H1 (cell line): Measurements from ENCODE around the gene OSBP2. TPM values are rescaled to one million over a fixed set of nuclear protein-coding genes. Genes with fewer than 3 reads are reported as not detected.
A peak's percentile ranks its signal among the peaks of the same experiment; 100 is the strongest.

Source experiments
- CTCF ChIA-PET: fragments of 300-600 bp; sonication (Branson Sonifier 250); formaldehyde crosslinking; loops from one replicate; lab custom pipeline; 2021; ENCODE audit not compliant: partially characterized antibody; lab: Charles Lee
- POLR2A ChIA-PET: fragments of 300-600 bp; sonication (Branson Sonifier 250); formaldehyde crosslinking; loops from one replicate; lab custom pipeline; 2021; ENCODE audit warnings: inconsistent platforms; ENCODE audit not compliant: partially characterized antibody; lab: Charles Lee
- DNase-seq, 2 experiments: peaks; one replicate each; pipeline versions ENCODE4 v3.0.0 to v3.0.0-alpha.2; 2010 to 2022; ENCODE audit warnings: low spot score in 2 of 2, low read depth in 1 of 2, mixed read lengths in 1 of 2
- FAIRE-seq: peaks from 2 replicates; lab custom pipeline; 2011; peaks lifted over from hg19 to GRCh38; lab: Jason Lieb, UNC
- H2AFZ ChIP-seq: 2 replicates; pipeline ENCODE4 v1.8.1; 2012; ENCODE audit warnings: low read length, inconsistent platforms
- H2AK5ac ChIP-seq: 2 replicates; pipeline ENCODE4 v1.6.1; 2013; ENCODE audit warnings: low read depth, low read length
- H2BK120ac ChIP-seq: replicated peaks from 2 replicates; pipeline ENCODE3; 2013; ENCODE audit warnings: low read depth, low read length, inconsistent platforms
- H2BK12ac ChIP-seq: 2 replicates; pipeline ENCODE4 v1.6.1; 2013; ENCODE audit warnings: low read depth, low read length
- H2BK15ac ChIP-seq: 2 replicates; pipeline ENCODE4 v1.6.1; 2013; ENCODE audit warnings: low read length
- H2BK20ac ChIP-seq: 2 replicates; pipeline ENCODE4 v1.6.1; 2013; ENCODE audit warnings: low read length
- H2BK5ac ChIP-seq: 2 replicates; pipeline ENCODE4 v1.6.1; 2013; ENCODE audit warnings: low read depth, low read length
- H3K14ac ChIP-seq: 2 replicates; pipeline ENCODE4 v1.6.1; 2013; ENCODE audit warnings: inconsistent platforms; ENCODE audit not compliant: insufficient read length
- H3K18ac ChIP-seq: 2 replicates; pipeline ENCODE4 v1.6.1; 2013; ENCODE audit warnings: low read length; ENCODE audit errors: extremely low read depth
- H3K23ac ChIP-seq: 2 replicates; pipeline ENCODE4 v1.6.1; 2013; ENCODE audit warnings: inconsistent platforms; ENCODE audit not compliant: insufficient read length
- H3K23me2 ChIP-seq: 2 replicates; pipeline ENCODE4 v1.6.1; 2013; ENCODE audit warnings: low read depth, low read length
- H3K27ac ChIP-seq: 2 replicates; pipeline ENCODE4 v1.6.1; 2011; ENCODE audit warnings: low read depth, low read length, inconsistent platforms
- H3K27me3 ChIP-seq, 4 experiments: replicated peaks in 1 of 4; 1 replicate in 1 of 4; 2 replicates in 3 of 4; pipeline versions ENCODE4 v1.6.1 to v1.8.1; 2011 to 2013; ENCODE audit warnings: low read length in 3 of 4, mild to moderate bottlenecking in 3 of 4, inconsistent platforms in 2 of 4, mixed read lengths in 2 of 4, moderate library complexity in 1 of 4; ENCODE audit not compliant: control insufficient read depth in 3 of 4, insufficient read depth in 3 of 4; ENCODE audit errors: extremely low read depth in 1 of 4
- H3K36me3 ChIP-seq, 4 experiments: 2 replicates each; pipeline versions ENCODE4 v1.6.1 to v1.8.1; 2011 to 2013; ENCODE audit warnings: mild to moderate bottlenecking in 4 of 4, low read length in 3 of 4, moderate library complexity in 2 of 4, control low read depth in 1 of 4, inconsistent platforms in 1 of 4; ENCODE audit not compliant: insufficient read depth in 4 of 4, control insufficient read depth in 2 of 4
- H3K4ac ChIP-seq: replicated peaks from 2 replicates; pipeline ENCODE3; 2013; ENCODE audit warnings: low read length, low read depth, mixed read lengths, inconsistent platforms; ENCODE audit not compliant: insufficient read length
- H3K4me1 ChIP-seq, 4 experiments: replicated peaks in 1 of 4; 1 replicate in 1 of 4; 2 replicates in 3 of 4; pipeline versions ENCODE4 v1.6.1 to v1.8.1; 2011 to 2013; ENCODE audit warnings: low read length in 3 of 4, inconsistent platforms in 2 of 4, mixed read lengths in 1 of 4; ENCODE audit not compliant: insufficient read depth in 4 of 4, control insufficient read depth in 3 of 4
- H3K4me2 ChIP-seq, 2 experiments: 2 replicates each; pipeline versions ENCODE4 v1.6.1 to v1.8.1; 2011 to 2013; ENCODE audit warnings: low read depth in 2 of 2, low read length in 2 of 2, control low read depth in 1 of 2, inconsistent platforms in 1 of 2, mild to moderate bottlenecking in 1 of 2; ENCODE audit not compliant: insufficient read depth in 1 of 2
- H3K4me3 ChIP-seq, 4 experiments: fragments of 200-600, 300-600 bp in 1 of 4; sonication (generic), shearing (Covaris generic), sonication (Bioruptor Twin) in 1 of 4; 2 replicates each; pipeline versions ENCODE4 v1.5.1 to v1.8.1; 2011 to 2016; ENCODE audit warnings: low read length in 4 of 4, low read depth in 3 of 4, control low read depth in 2 of 4, inconsistent platforms in 2 of 4, mild to moderate bottlenecking in 2 of 4, mixed read lengths in 1 of 4, moderate library complexity in 1 of 4; ENCODE audit not compliant: insufficient read depth in 2 of 4; ENCODE audit errors: extremely low read depth in 1 of 4
- H3K56ac ChIP-seq: replicated peaks from 2 replicates; pipeline ENCODE3; 2013; ENCODE audit warnings: low read depth, mild to moderate bottlenecking, mixed read lengths, low read length, inconsistent platforms; ENCODE audit not compliant: insufficient read length
- H3K79me1 ChIP-seq: 2 replicates; pipeline ENCODE4 v1.6.1; 2013; ENCODE audit warnings: low read depth, low read length, control low read depth
- H3K79me2 ChIP-seq, 2 experiments: 2 replicates each; pipeline versions ENCODE4 v1.6.1 to v1.8.1; 2012 to 2013; ENCODE audit warnings: low read length in 2 of 2, mild to moderate bottlenecking in 2 of 2, inconsistent platforms in 1 of 2; ENCODE audit not compliant: insufficient read depth in 2 of 2, control insufficient read depth in 1 of 2
- H3K9ac ChIP-seq, 4 experiments: replicated peaks in 1 of 4; 1 replicate in 1 of 4; 2 replicates in 3 of 4; pipeline versions ENCODE4 v1.6.1 to v1.8.1; 2011 to 2013; ENCODE audit warnings: low read depth in 3 of 4, low read length in 3 of 4, control low read depth in 2 of 4, mild to moderate bottlenecking in 2 of 4, moderate library complexity in 2 of 4, inconsistent platforms in 1 of 4; ENCODE audit errors: extremely low read depth in 1 of 4
- H3K9me3 ChIP-seq, 2 experiments: 2 replicates each; pipeline versions ENCODE4 v1.6.1 to v1.8.1; 2012 to 2013; ENCODE audit warnings: mild to moderate bottlenecking in 2 of 2, moderate library complexity in 2 of 2, control low read depth in 1 of 2, inconsistent platforms in 1 of 2, low read depth in 1 of 2, low read length in 1 of 2, mixed read lengths in 1 of 2; ENCODE audit not compliant: insufficient read depth in 2 of 2
- H4K20me1 ChIP-seq, 2 experiments: replicated peaks in 1 of 2; 2 replicates each; pipeline versions ENCODE3 to v1.8.1; 2011 to 2013; ENCODE audit warnings: inconsistent platforms in 2 of 2, low read length in 2 of 2, mild to moderate bottlenecking in 1 of 2; ENCODE audit not compliant: insufficient read depth in 2 of 2, control insufficient read depth in 1 of 2
- H4K5ac ChIP-seq: 2 replicates; pipeline ENCODE4 v1.6.1; 2013; ENCODE audit warnings: low read length, low read depth, mixed read lengths, inconsistent platforms; ENCODE audit not compliant: insufficient read length
- H4K8ac ChIP-seq: 2 replicates; pipeline ENCODE4 v1.8.0; 2013; ENCODE audit warnings: mild to moderate bottlenecking, moderate library complexity, low read length, inconsistent platforms; ENCODE audit not compliant: insufficient read depth; ENCODE audit errors: extremely low read depth
- H4K91ac ChIP-seq: replicated peaks from 2 replicates; pipeline ENCODE3; 2013; ENCODE audit warnings: low read length, mixed read lengths, inconsistent platforms; ENCODE audit not compliant: insufficient read length
- BRCA1 ChIP-seq: IDR thresholded peaks from 2 replicates; pipeline ENCODE4 v1.6.1; 2012; ENCODE audit warnings: low read depth, low read length, improper control_type of control experiment
- CTBP2 ChIP-seq: IDR thresholded peaks from 2 replicates; pipeline ENCODE4 v1.7.0; 2011; ENCODE audit warnings: borderline replicate concordance, mild to moderate bottlenecking, moderate library complexity, mixed read lengths, low read length; ENCODE audit not compliant: insufficient read depth, insufficient read length
- TAF7 ChIP-seq: optimal IDR thresholded peaks from 2 replicates; pipeline ENCODE3; 2011; ENCODE audit warnings: low read depth, mild to moderate bottlenecking, inconsistent platforms, low read length, moderate library complexity, borderline replicate concordance
- YY1 ChIP-seq: IDR thresholded peaks from 2 replicates; pipeline ENCODE4 v1.6.1; 2011; ENCODE audit warnings: low read depth, mild to moderate bottlenecking, low read length
- WGBS, 2 experiments: shearing (Covaris generic) in 1 of 2; methylation state at CpG; one replicate each; pipeline versions ENCODE4 v1.1.6 to v1.1.7; 2013 to 2015; ENCODE audit warnings: low lambda C conversion rate in 2 of 2, mixed read lengths in 2 of 2, inconsistent platforms in 1 of 2, low coverage in 1 of 2, missing lambda C conversion rate in 1 of 2; ENCODE audit not compliant: insufficient replicate concordance in 2 of 2, insufficient coverage in 1 of 2, insufficient read length in 1 of 2; ENCODE audit errors: extremely low coverage in 1 of 2, missing lambda C conversion rate in 1 of 2; 5-methylcytosine and 5-hydroxymethylcytosine counted together
- polyA plus RNA-seq, 7 experiments: library from polyadenylated mRNA; depleted of rRNA in 3 of 7; stranded (reverse) in 5 of 7; unstranded in 2 of 7; fragments of >200 nt in 5 of 7; fragments of 200-250 nt in 2 of 7; gene quantifications; 1 replicate in 5 of 7; 2 replicates in 1 of 7; 4 replicates in 1 of 7; pipeline versions ENCODE4 v1.2.1 to v1.2.3, GENCODE V29; 2011 to 2013; ENCODE audit warnings: missing spikeins in 2 of 7, mixed read lengths in 2 of 7
- total RNA-seq: library from RNA; stranded (reverse); fragmentation: NEBNext Ultra II Directional; extraction: Animal tissue kit (Norgen Biotek cat#: 25700); gene quantifications from 2 replicates; pipeline ENCODE4 v1.2.1, GENCODE V29; 2021

Gene OSBP2
- total and polyA plus RNA-seq, 2 of the 8 experiments (the other 6 are each of a cell fraction or from before 2014, with no cell fraction given): 3.4 to 3.7 TPM

DNA sequence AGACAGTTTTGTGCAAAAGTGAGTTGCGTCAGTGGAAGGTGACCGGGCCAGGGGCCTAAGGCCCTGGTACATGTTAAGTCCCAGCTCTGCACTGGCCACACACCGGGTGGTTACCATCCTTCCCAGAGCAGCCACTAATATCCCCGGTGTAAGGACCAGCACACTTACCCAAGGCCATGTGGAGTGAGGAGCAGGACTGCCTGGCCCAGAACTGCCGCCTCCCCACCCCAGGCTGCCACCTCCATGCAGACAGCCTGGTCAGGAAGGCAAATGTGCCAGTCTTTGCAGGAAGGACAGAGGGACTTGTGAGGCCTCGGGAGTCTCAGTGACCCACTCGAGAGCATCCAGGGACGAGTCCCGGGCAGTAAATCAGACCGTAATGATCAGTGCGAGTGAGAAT is 171.0 kb downstream of the OSBP2 start:
- no peak overlapping the region for H2BK20ac ChIP-seq
- no peak overlapping the region for H3K4me2 ChIP-seq
- no peak overlapping the region for H3K4me3 ChIP-seq
- H3K9ac ChIP-seq: no peak overlapping the region
- H3K36me3 ChIP-seq: no peaks in the 10 kb centered on the region
- H2BK5ac ChIP-seq: no peak overlapping the region
- ChIA-PET POLR2A (no interaction called here), CTCF (interaction anchor here (0.9 to 1.8 kb wide), 6 partner anchors 17 to 102 kb away, joined by 4 to 9 read pairs (median 4); no protein-coding TSS in a partner anchor)
- no peak overlapping the region for H2BK15ac ChIP-seq
- H3K4me1 ChIP-seq: peaks cover 0 to 7% (median 0%) of the 10 kb centered on the region in 4 experiments; a peak in 1 of 7 replicates
- peaks cover 0 to 2% of the 10 kb centered on the region in 2 experiments for H4K20me1 ChIP-seq
- no peak overlapping the region for H3K18ac ChIP-seq
- no peaks in the 10 kb centered on the region for H3K79me2 ChIP-seq
- H4K91ac ChIP-seq: no peak overlapping the region
- H3K79me1 ChIP-seq: no peaks in the 10 kb centered on the region
- DNase-seq (peak in 1 of 2 experiments; percentile 35), FAIRE-seq (no peak)
- no peak overlapping the region for H2AFZ ChIP-seq
- no peak overlapping the region for H3K14ac ChIP-seq
- H3K56ac ChIP-seq: no peak overlapping the region
- H3K4ac ChIP-seq: no peak overlapping the region
- no peak overlapping the region for H3K23ac ChIP-seq
- WGBS, 2 experiments: 88% methylated on average over 10 of the region's 11 CpGs; no CpG with 5 or more reads in 1 of the 2 experiments
- peak overlapping the region; percentile 20; the same call in 1 of the 2 replicates for H4K8ac ChIP-seq
- H2BK120ac ChIP-seq: no peak overlapping the region
- no peak overlapping the region for H2BK12ac ChIP-seq
- H3K9me3 ChIP-seq: no peaks in the 10 kb centered on the region
- no peak overlapping the region for H4K5ac ChIP-seq
- H3K23me2 ChIP-seq: no peaks in the 10 kb centered on the region
- H3K27me3 ChIP-seq: no peaks in the 10 kb centered on the region
- TF ChIP-seq BRCA1: no peak
- no peak for TF ChIP-seq TAF7
- no peak for TF ChIP-seq CTBP2
- TF ChIP-seq YY1: no peak
- no peak overlapping the region for H2AK5ac ChIP-seq
- no peak overlapping the region for H3K27ac ChIP-seq
